ENCODE data around the gene ATG13.

DNA sequence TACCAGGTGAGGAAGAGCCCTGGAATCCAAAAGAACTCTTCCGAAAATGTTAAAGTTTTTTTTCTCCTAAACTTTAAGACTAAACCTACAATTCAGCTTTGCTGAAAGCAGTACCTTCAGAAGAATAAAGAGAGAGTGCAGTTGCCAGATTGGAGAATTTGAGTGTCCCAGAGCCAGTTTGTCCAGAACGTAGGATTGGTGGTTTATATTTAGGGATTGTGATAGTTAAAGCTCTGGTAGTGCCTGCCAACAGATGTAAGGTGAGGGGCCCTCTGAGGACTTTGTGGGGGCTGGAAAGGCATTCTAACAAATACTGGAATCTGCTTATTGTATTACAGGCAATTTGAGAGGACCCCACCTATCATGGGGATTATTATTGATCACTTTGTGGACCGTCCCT lies 39.8 kb downstream of the ATG13 start:
- TF ChIP-seq CTCF (optimal IDR thresholded peaks at IDR 0.05 in 1 of 3, IDR thresholded peaks at IDR 0.05 in 1 of 3, conservative IDR thresholded peaks at IDR 0.05 in 1 of 3; ENCODE audit: extremely low read depth in 1 of 3, insufficient read depth in 2 of 3, low read length in 3 of 3) (no peak), EZH2 (IDR thresholded peaks at IDR 0.05; ENCODE audit: low read length) (no peak)

All from keratinocyte (primary cell).